Breast epithelium (tissue), 3 donors: ENCODE data around the gene OR6S1.

Experiments used
- CTCF ChIP-seq, 3 donors: fragments of 450-650 bp; IDR thresholded peaks; one replicate each; pipeline ENCODE4 v1.5.1; 2016 to 2017; ENCODE audit warnings: antibody characterized with exemption in 3 of 3, mild to moderate bottlenecking in 3 of 3, moderate library complexity in 3 of 3
- POLR2AphosphoS5 ChIP-seq, 3 donors: sonication (generic); formaldehyde crosslinking; IDR thresholded peaks; one replicate each; pipeline ENCODE4 v1.6.1; 2017; ENCODE audit warnings: antibody characterized with exemption in 3 of 3

DNA sequence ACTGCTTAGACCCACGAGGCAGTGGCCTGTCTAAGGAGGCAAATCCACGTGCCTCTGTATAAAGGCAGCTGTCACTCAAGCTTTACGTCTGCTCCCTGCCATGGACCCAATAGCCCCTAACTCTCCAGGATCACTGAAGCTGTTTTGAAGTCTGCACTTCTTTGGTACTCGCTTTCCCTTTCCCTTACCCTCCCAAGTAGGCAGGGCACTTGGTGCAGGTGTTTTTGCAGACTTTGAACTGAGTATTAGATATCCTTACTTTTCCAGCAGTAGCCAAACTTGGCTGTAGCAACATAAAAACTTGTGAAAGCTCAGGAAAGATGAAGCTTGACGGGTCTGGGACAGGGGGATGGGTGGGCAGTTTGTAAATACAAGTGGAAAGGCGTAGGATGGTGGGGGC is 17.8 kb upstream of the OR6S1 start:
- TF ChIP-seq CTCF (IDR thresholded peaks at IDR 0.05) = no peak
- TF ChIP-seq POLR2AphosphoS5 (IDR thresholded peaks at IDR 0.05) = no peak
